IgD-negative memory B cell (primary cell): ENCODE measurements around the gene BAG5. TPM values are rescaled to one million over a fixed set of nuclear protein-coding genes. Genes with fewer than 3 reads are reported as not detected.

ENCODE experiments used
- H3K27ac Mint-ChIP-seq, 3 donors: one replicate each; pipeline ENCODE4 v1.8.0; 2020 to 2022; ENCODE audit warnings: mild to moderate bottlenecking in 3 of 3, mixed read lengths in 3 of 3, moderate library complexity in 1 of 3
- H3K27me3 Mint-ChIP-seq: one replicate; pipeline ENCODE4 v1.8.0; 2021; ENCODE audit warnings: mixed read lengths
- H3K36me3 Mint-ChIP-seq: one replicate; pipeline ENCODE4 v1.8.0; 2020; ENCODE audit warnings: mild to moderate bottlenecking, mixed read lengths
- H3K4me1 Mint-ChIP-seq, 3 donors: one replicate each; pipeline ENCODE4 v1.8.0; 2020 to 2022; ENCODE audit warnings: mixed read lengths in 3 of 3, mild to moderate bottlenecking in 1 of 3
- H3K4me3 Mint-ChIP-seq, 4 donors: one replicate each; pipeline ENCODE4 v1.8.0; 2020 to 2022; ENCODE audit warnings: mild to moderate bottlenecking in 4 of 4, mixed read lengths in 4 of 4, moderate library complexity in 3 of 4
- H3K9me3 Mint-ChIP-seq, 3 donors: one replicate each; pipeline ENCODE4 v1.8.0; 2020 to 2021; ENCODE audit warnings: mixed read lengths in 3 of 3, mild to moderate bottlenecking in 1 of 3
- polyA plus RNA-seq: library from polyadenylated mRNA; unstranded; fragments of 300-500 nt; fragmentation: Illumina TruSeq; gene quantifications from one replicate; pipeline ENCODE4 v1.2.3, GENCODE V29; 2021

Gene BAG5
- polyA plus RNA-seq, 1 donor from 2014 or later: 42.1 TPM

- H3K4me3 Mint-ChIP-seq: peak overlapping the region in 2 of 4 donors; percentile 12 to 29
- H3K36me3 Mint-ChIP-seq: peaks cover 9% of the 10 kb centered on the region
- no peaks in the 10 kb centered on the region for H3K9me3 Mint-ChIP-seq
- peak overlapping the region in 2 of 3 donors; percentile 5 to 58 for H3K27ac Mint-ChIP-seq
- no peaks in the 10 kb centered on the region for H3K27me3 Mint-ChIP-seq
- H3K4me1 Mint-ChIP-seq: peaks cover 0 to 4% (median 3%) of the 10 kb centered on the region in 3 donors
Measured at GRCh38 chr14:103509864-103510723, 52.4 kb downstream of the BAG5 start.

- Mint-ChIP-seq H3K4me3 (no peak overlapping the region), H3K27me3 (no peaks in the 10 kb centered on the region), H3K4me1 (peaks cover 0 to 4% (median 0%) of the 10 kb centered on the region in 3 donors), H3K9me3 (no peaks in the 10 kb centered on the region), H3K36me3 (peaks cover 9% of the 10 kb centered on the region), H3K27ac (peak overlapping the region in 2 of 3 donors; percentile 34 to 76)
Measured at GRCh38 chr14:103508521-103509329, 53.7 kb downstream of the BAG5 start.

GRCh38 chr14:103507751-103508150 lies 54.7 kb downstream of the BAG5 start:
- Mint-ChIP-seq H3K27ac (no peak overlapping the region), H3K36me3 (peaks cover 9% of the 10 kb centered on the region), H3K9me3 (no peaks in the 10 kb centered on the region), H3K27me3 (no peaks in the 10 kb centered on the region), H3K4me1 (peaks cover 0 to 4% (median 0%) of the 10 kb centered on the region in 3 donors), H3K4me3 (no peak overlapping the region)

Other genes with a start within 250 kb of the BAG5 start
- 372 TPM for gene EIF5, start 228.4 kb downstream of the BAG5 start, polyA plus RNA-seq
- gene MARK3, start 177.2 kb downstream of the BAG5 start, polyA plus RNA-seq: 40.3 TPM
- gene CKB, start 39.8 kb downstream of the BAG5 start, polyA plus RNA-seq: 0.61 TPM
- 12.6 TPM for gene TRMT61A, start 33.5 kb downstream of the BAG5 start, polyA plus RNA-seq
- 67.9 TPM for gene COA8, start 303 bp upstream of the BAG5 start, polyA plus RNA-seq
- gene KLC1, start 66.6 kb upstream of the BAG5 start, polyA plus RNA-seq: 80.2 TPM
- 5.7 TPM for gene XRCC3, start 152.8 kb upstream of the BAG5 start, polyA plus RNA-seq
- 10.3 TPM for gene ZFYVE21, start 153.2 kb upstream of the BAG5 start, polyA plus RNA-seq